Endodermal cell (in vitro differentiated cells): ENCODE measurements around the gene ANGPT4. TPM values are rescaled to one million over a fixed set of nuclear protein-coding genes. Genes with fewer than 3 reads are reported as not detected.
"Not testable (repeated sequence)": the region's sequence is repeated elsewhere in the genome, so short reads cannot be mapped to it uniquely, and the experiment has no call there.

Experiments used
- DNase-seq: peaks from one replicate; pipeline ENCODE4 v3.0.0-alpha.2; 2017
- H3K27ac ChIP-seq: 2 replicates; pipeline ENCODE4 v1.5.1; 2013; ENCODE audit warnings: mild to moderate bottlenecking, low read depth, low read length, moderate library complexity
- H3K27me3 ChIP-seq: 2 replicates; pipeline ENCODE4 v1.6.1; 2013; ENCODE audit warnings: mild to moderate bottlenecking, low read length, moderate library complexity; ENCODE audit not compliant: insufficient read depth, control insufficient read depth, poor library complexity, severe bottlenecking
- H3K36me3 ChIP-seq: 2 replicates; pipeline ENCODE4 v1.7.0; 2013; ENCODE audit warnings: mild to moderate bottlenecking, low read length, moderate library complexity; ENCODE audit not compliant: control insufficient read depth, insufficient read depth
- H3K4me1 ChIP-seq: one replicate; pipeline ENCODE4 v1.7.0; 2013; ENCODE audit warnings: low read length; ENCODE audit not compliant: control insufficient read depth, insufficient read depth
- H3K4me3 ChIP-seq: 2 replicates; pipeline ENCODE4 v1.5.1; 2013; ENCODE audit warnings: mild to moderate bottlenecking, low read length, moderate library complexity
- H3K9ac ChIP-seq: 2 replicates; pipeline ENCODE4 v1.6.1; 2013; ENCODE audit warnings: mild to moderate bottlenecking, low read length, moderate library complexity; ENCODE audit not compliant: poor library complexity, severe bottlenecking; ENCODE audit errors: extremely low read depth
- H3K9me3 ChIP-seq: 2 replicates; pipeline ENCODE4 v1.6.1; 2013; ENCODE audit warnings: mild to moderate bottlenecking, low read length, moderate library complexity; ENCODE audit not compliant: control insufficient read depth
- H3K27ac Mint-ChIP-seq: 2 replicates; pipeline ENCODE4 v1.8.0; 2020; ENCODE audit warnings: mixed read lengths
- H3K27me3 Mint-ChIP-seq: 2 replicates; pipeline ENCODE4 v1.8.0; 2021; ENCODE audit warnings: mild to moderate bottlenecking, mixed read lengths; ENCODE audit not compliant: insufficient read depth
- H3K36me3 Mint-ChIP-seq: 2 replicates; pipeline ENCODE4 v1.8.0; 2020; ENCODE audit warnings: low read depth, mixed read lengths
- H3K4me1 Mint-ChIP-seq: 2 replicates; pipeline ENCODE4 v1.8.0; 2020; ENCODE audit warnings: mixed read lengths
- H3K4me3 Mint-ChIP-seq: 2 replicates; pipeline ENCODE4 v1.8.0; 2020; ENCODE audit warnings: mild to moderate bottlenecking, moderate library complexity, mixed read lengths
- H3K9me3 Mint-ChIP-seq: 2 replicates; pipeline ENCODE4 v1.8.0; 2020; ENCODE audit warnings: mild to moderate bottlenecking, mixed read lengths
- WGBS, 2 experiments: methylation state at CpG; one replicate each; pipeline versions ENCODE4 v1.1.5 to v1.1.7; 2013; ENCODE audit warnings: missing lambda C conversion rate in 2 of 2, mixed read lengths in 1 of 2; ENCODE audit not compliant: insufficient coverage in 1 of 2, insufficient read length in 1 of 2; 5-methylcytosine and 5-hydroxymethylcytosine counted together
- total RNA-seq, 2 donors: library from RNA; stranded (reverse); fragmentation: NEBNext Ultra II Directional in 1 of 2; extraction: Animal tissue kit (Norgen Biotek cat#: 25700) in 1 of 2; gene quantifications; 2 replicates in 1 of 2; 3 replicates in 1 of 2; pipeline ENCODE4 v1.2.1, GENCODE V29; 2021
- TF ChIP-seq, protein P1 (sequence below): fragments of 200-600 bp; sonication (generic); conservative IDR thresholded peaks from 2 replicates; pipeline ENCODE4 v1.5.0; 2021; ENCODE audit warnings: antibody characterized with exemption, mild to moderate bottlenecking

Gene ANGPT4
- total RNA-seq, 2 donors from 2014 or later, result 0.31 to 0.51 TPM

GRCh38 chr20:896501-897025 is 19.6 kb downstream of the ANGPT4 start:
- Histone ChIP-seq H3K27ac (no peak overlapping the region), H3K27me3 (no peaks in the 10 kb centered on the region), H3K9ac (no peak overlapping the region), H3K36me3 (no peaks in the 10 kb centered on the region), H3K9me3 (peaks cover 7% of the 10 kb centered on the region), H3K4me1 (no peaks in the 10 kb centered on the region), H3K4me3 (no peak overlapping the region)
- Mint-ChIP-seq H3K9me3 (peaks cover 18% of the 10 kb centered on the region), H3K4me1 (no peaks in the 10 kb centered on the region), H3K36me3 (no peaks in the 10 kb centered on the region), H3K27ac (no peak overlapping the region), H3K27me3 (peaks cover 17% of the 10 kb centered on the region), H3K4me3 (no peak overlapping the region)
- 89 to 94% methylated on average over 5 to 6 of the region's 6 CpGs for WGBS, 2 experiments
- TF ChIP-seq, protein P1, sequence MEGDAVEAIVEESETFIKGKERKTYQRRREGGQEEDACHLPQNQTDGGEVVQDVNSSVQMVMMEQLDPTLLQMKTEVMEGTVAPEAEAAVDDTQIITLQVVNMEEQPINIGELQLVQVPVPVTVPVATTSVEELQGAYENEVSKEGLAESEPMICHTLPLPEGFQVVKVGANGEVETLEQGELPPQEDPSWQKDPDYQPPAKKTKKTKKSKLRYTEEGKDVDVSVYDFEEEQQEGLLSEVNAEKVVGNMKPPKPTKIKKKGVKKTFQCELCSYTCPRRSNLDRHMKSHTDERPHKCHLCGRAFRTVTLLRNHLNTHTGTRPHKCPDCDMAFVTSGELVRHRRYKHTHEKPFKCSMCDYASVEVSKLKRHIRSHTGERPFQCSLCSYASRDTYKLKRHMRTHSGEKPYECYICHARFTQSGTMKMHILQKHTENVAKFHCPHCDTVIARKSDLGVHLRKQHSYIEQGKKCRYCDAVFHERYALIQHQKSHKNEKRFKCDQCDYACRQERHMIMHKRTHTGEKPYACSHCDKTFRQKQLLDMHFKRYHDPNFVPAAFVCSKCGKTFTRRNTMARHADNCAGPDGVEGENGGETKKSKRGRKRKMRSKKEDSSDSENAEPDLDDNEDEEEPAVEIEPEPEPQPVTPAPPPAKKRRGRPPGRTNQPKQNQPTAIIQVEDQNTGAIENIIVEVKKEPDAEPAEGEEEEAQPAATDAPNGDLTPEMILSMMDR, result no peak
- DNase-seq, result no peak

GRCh38 chr20:892371-892770 is 23.8 kb downstream of the ANGPT4 start:
- H3K4me1 ChIP-seq, H3K9me3 Mint-ChIP-seq, H3K27ac ChIP-seq, DNase-seq, H3K36me3 Mint-ChIP-seq, H3K4me3 ChIP-seq, H3K4me3 Mint-ChIP-seq, H3K4me1 Mint-ChIP-seq, H3K9ac ChIP-seq, H3K27me3 ChIP-seq, H3K27ac Mint-ChIP-seq, H3K36me3 ChIP-seq, H3K27me3 Mint-ChIP-seq, H3K9me3 ChIP-seq: not testable (repeated sequence)
- 79 to 100% methylated on average over 1 to 5 of the region's 5 CpGs for WGBS, 2 experiments

DNA sequence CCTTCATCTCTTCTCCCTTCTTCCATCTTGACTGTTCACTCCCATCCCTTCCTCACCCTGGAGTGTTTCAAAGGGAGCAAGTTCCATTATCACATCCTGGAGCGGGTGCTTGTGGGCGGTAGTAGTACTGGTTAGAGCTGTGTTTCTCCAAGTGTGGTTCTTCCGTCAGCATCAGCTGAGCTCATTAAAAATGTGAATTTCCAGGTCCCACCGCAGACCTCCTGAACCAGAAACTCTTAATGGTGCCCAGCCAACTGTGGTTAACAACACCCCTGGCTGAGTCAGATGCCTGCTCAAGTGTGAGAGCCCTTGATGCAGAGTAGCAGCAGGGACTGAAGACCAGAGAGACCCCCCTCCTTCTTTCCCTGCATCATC is 24.4 kb downstream of the ANGPT4 start:
- H3K27ac ChIP-seq, result no peak overlapping the region
- no peaks in the 10 kb centered on the region for H3K27me3 Mint-ChIP-seq
- WGBS, 2 experiments, result 92 to 98% methylated on average over 2 to 4 of the region's 4 CpGs

More for the DNA sequence above, 24.4 kb downstream of the ANGPT4 start:
- H3K27me3 ChIP-seq, result peaks cover 4% of the 10 kb centered on the region
- H3K4me3 Mint-ChIP-seq, result no peak overlapping the region
- H3K36me3 Mint-ChIP-seq, result no peaks in the 10 kb centered on the region
- no peak overlapping the region for H3K9ac ChIP-seq
- no peak overlapping the region for H3K4me3 ChIP-seq
- peaks cover 3% of the 10 kb centered on the region for H3K9me3 Mint-ChIP-seq
- H3K36me3 ChIP-seq, result no peaks in the 10 kb centered on the region
- TF ChIP-seq, protein P1, result no peak
- H3K9me3 ChIP-seq, result peaks cover 6% of the 10 kb centered on the region
- no peak for DNase-seq
- H3K4me1 ChIP-seq, result no peaks in the 10 kb centered on the region
- no peak overlapping the region for H3K27ac Mint-ChIP-seq
- H3K4me1 Mint-ChIP-seq, result peaks cover 3% of the 10 kb centered on the region
